Ovary (tissue), 3 donors: ENCODE measurements around the gene SPATA21.

ENCODE experiments used
- EP300 ChIP-seq: sonication (generic); formaldehyde crosslinking; IDR thresholded peaks from one replicate; pipeline ENCODE4 v1.6.1; 2017; ENCODE audit warnings: antibody characterized with exemption
- POLR2A ChIP-seq: fragments of 450-650 bp; IDR thresholded peaks from one replicate; pipeline ENCODE4 v1.6.1; 2017; ENCODE audit warnings: antibody characterized with exemption, mild to moderate bottlenecking, moderate library complexity
- TF ChIP-seq, protein P1 (sequence below), 3 donors: fragments of 450-650 bp in 2 of 3; fragments of 200-600 bp in 1 of 3; IDR thresholded peaks; one replicate each; pipeline versions ENCODE4 v1.5.1 to v1.8.0; 2016 to 2022; ENCODE audit warnings: antibody characterized with exemption in 3 of 3, mild to moderate bottlenecking in 1 of 3
- donor health status: DM: no; HTN: no; CAD: no.

DNA sequence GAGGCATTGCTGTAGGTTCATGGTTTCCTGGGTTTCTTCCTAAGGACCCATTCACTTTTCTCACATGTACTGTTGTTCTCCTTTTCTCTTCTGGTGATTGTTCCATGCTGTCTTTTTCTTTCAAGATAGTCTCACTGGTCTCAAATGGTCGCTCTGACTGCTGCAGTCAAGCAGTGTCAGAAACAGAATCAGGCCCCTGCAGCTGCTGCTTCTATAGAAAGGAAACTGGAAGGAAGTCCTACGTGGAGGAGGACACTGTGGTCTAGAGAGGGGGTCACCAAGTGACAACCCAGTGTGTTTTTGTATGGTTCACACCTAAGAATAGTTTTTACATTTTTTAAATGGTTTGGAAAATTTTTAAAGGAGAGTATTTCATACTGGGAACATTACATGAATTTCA is 5.7 kb upstream of the SPATA21 start:
- TF ChIP-seq, protein P1, sequence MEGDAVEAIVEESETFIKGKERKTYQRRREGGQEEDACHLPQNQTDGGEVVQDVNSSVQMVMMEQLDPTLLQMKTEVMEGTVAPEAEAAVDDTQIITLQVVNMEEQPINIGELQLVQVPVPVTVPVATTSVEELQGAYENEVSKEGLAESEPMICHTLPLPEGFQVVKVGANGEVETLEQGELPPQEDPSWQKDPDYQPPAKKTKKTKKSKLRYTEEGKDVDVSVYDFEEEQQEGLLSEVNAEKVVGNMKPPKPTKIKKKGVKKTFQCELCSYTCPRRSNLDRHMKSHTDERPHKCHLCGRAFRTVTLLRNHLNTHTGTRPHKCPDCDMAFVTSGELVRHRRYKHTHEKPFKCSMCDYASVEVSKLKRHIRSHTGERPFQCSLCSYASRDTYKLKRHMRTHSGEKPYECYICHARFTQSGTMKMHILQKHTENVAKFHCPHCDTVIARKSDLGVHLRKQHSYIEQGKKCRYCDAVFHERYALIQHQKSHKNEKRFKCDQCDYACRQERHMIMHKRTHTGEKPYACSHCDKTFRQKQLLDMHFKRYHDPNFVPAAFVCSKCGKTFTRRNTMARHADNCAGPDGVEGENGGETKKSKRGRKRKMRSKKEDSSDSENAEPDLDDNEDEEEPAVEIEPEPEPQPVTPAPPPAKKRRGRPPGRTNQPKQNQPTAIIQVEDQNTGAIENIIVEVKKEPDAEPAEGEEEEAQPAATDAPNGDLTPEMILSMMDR (IDR thresholded peaks at IDR 0.05): no peak
- no peak for TF ChIP-seq POLR2A
- TF ChIP-seq EP300: no peak
